CD4-positive, CD25-positive, alpha-beta regulatory T cell (primary cell): Measurements from ENCODE around the gene HMG20B. TPM values are rescaled to one million over a fixed set of nuclear protein-coding genes. Genes with fewer than 3 reads are reported as not detected.
A peak's percentile ranks its signal among the peaks of the same experiment; 100 is the strongest.

ENCODE experiments used
- ATAC-seq, 2 donors: fragments of 150-1000 bp; cut with Tn5 transposase; one replicate each; pipeline ENCODE4 v1.10.0; 2021; ENCODE audit warnings: low read depth in 2 of 2, moderate number of reproducible peaks in 2 of 2, moderate library complexity in 1 of 2
- DNase-seq, 3 donors: peaks; one replicate each; pipeline versions ENCODE4 v3.0.0 to v3.0.0-alpha.2; 2012 to 2022; ENCODE audit warnings: mixed read lengths in 1 of 3
- H3K27ac ChIP-seq: one replicate; pipeline ENCODE4 v1.7.0; 2013; ENCODE audit warnings: mild to moderate bottlenecking, low read length; ENCODE audit not compliant: insufficient read depth, poor library complexity, severe bottlenecking
- H3K27me3 ChIP-seq: one replicate; pipeline ENCODE4 v1.7.0; 2013; ENCODE audit warnings: low read length; ENCODE audit not compliant: control insufficient read depth, insufficient read depth
- H3K36me3 ChIP-seq: one replicate; pipeline ENCODE4 v1.7.0; 2013; ENCODE audit warnings: mild to moderate bottlenecking, low read length, moderate library complexity; ENCODE audit not compliant: control insufficient read depth, insufficient read depth
- H3K4me1 ChIP-seq: 2 replicates; pipeline ENCODE4 v1.7.0; 2013; ENCODE audit warnings: mild to moderate bottlenecking, low read length; ENCODE audit not compliant: insufficient read depth, control insufficient read depth, poor library complexity, severe bottlenecking
- H3K4me3 ChIP-seq: one replicate; pipeline ENCODE4 v1.7.0; 2013; ENCODE audit warnings: low read depth, mild to moderate bottlenecking, low read length, moderate library complexity
- H3K9me3 ChIP-seq, 2 experiments: 1 replicate in 1 of 2; 2 replicates in 1 of 2; pipeline ENCODE4 v1.7.0; 2013; ENCODE audit warnings: low read length in 2 of 2, mild to moderate bottlenecking in 1 of 2, moderate library complexity in 1 of 2; ENCODE audit not compliant: control insufficient read depth in 2 of 2
- H3K27ac Mint-ChIP-seq, 3 donors: one replicate each; pipeline ENCODE4 v1.8.0; 2020 to 2022; ENCODE audit warnings: mild to moderate bottlenecking in 3 of 3, mixed read lengths in 3 of 3, moderate library complexity in 2 of 3
- H3K27me3 Mint-ChIP-seq: one replicate; pipeline ENCODE4 v1.8.0; 2022; ENCODE audit warnings: mild to moderate bottlenecking, mixed read lengths
- H3K36me3 Mint-ChIP-seq: one replicate; pipeline ENCODE4 v1.8.0; 2020; ENCODE audit warnings: mixed read lengths
- H3K4me1 Mint-ChIP-seq, 4 donors: one replicate each; pipeline ENCODE4 v1.8.0; 2020 to 2022; ENCODE audit warnings: mixed read lengths in 4 of 4, mild to moderate bottlenecking in 1 of 4
- H3K4me3 Mint-ChIP-seq, 4 donors: one replicate each; pipeline ENCODE4 v1.8.0; 2020 to 2022; ENCODE audit warnings: mild to moderate bottlenecking in 4 of 4, mixed read lengths in 4 of 4, moderate library complexity in 3 of 4
- H3K9me3 Mint-ChIP-seq, 7 donors: one replicate each; pipeline ENCODE4 v1.8.0; 2020 to 2022; ENCODE audit warnings: mixed read lengths in 7 of 7, mild to moderate bottlenecking in 3 of 7, moderate library complexity in 2 of 7
- polyA plus RNA-seq, 4 donors: library from polyadenylated mRNA; unstranded; fragments of 300-500 nt; fragmentation: Illumina TruSeq; gene quantifications; one replicate each; pipeline ENCODE4 v1.2.3, GENCODE V29; 2021
- total RNA-seq: library from RNA; stranded (reverse); gene quantifications from one replicate; pipeline ENCODE4 v1.2.3, GENCODE V29; 2022

HMG20B gene
- total and polyA plus RNA-seq, 5 donors from 2014 or later = 35.4 to 49.3 (median 42.6) TPM

- Histone ChIP-seq H3K4me1 (no peaks in the 10 kb centered on the region), H3K27me3 (no peaks in the 10 kb centered on the region), H3K36me3 (peaks cover 15% of the 10 kb centered on the region), H3K4me3 (no peak overlapping the region), H3K27ac (no peak overlapping the region), H3K9me3 (no peaks in the 10 kb centered on the region)
- ATAC-seq = no peak
- Mint-ChIP-seq H3K4me1 (no peaks in the 10 kb centered on the region), H3K9me3 (no peaks in the 10 kb centered on the region), H3K4me3 (no peak overlapping the region), H3K36me3 (peaks cover 11% of the 10 kb centered on the region), H3K27ac (no peak overlapping the region), H3K27me3 (no peaks in the 10 kb centered on the region)
- no peak for DNase-seq
Observed at GRCh38 chr19:3614858-3615505, 42.2 kb downstream of the HMG20B start.

DNA sequence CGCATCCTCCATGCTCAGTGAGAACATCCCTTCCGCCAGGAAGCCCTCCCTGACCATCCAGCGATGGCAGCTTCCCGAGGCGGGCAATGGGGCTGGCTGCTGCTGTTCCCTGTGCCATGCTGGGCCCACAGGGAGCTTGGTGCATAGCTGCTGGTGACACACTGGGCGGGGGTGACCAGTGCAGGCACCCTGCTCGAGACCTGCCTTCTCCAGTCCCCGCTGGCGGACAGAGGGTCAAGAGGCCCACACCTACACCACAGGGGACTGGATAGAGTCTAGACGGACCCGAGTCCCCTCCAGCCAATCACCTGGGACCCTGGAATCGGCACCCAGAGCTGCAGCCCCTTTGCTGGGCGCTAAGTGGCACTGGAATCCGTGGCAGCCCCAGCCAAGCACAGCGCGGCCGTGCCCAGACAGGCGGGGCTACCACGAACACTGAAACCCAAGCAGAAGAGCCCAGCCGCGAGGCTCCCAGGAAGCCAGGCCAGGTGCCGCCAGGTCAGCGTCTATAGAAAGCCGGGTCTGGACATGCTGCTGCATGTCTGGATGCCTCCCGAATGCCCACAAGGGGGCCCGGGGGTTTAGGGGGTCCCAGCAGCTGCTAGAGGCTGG lies 42.9 kb downstream of the HMG20B start:
- H3K36me3 ChIP-seq = peaks cover 22% of the 10 kb centered on the region

DNA sequence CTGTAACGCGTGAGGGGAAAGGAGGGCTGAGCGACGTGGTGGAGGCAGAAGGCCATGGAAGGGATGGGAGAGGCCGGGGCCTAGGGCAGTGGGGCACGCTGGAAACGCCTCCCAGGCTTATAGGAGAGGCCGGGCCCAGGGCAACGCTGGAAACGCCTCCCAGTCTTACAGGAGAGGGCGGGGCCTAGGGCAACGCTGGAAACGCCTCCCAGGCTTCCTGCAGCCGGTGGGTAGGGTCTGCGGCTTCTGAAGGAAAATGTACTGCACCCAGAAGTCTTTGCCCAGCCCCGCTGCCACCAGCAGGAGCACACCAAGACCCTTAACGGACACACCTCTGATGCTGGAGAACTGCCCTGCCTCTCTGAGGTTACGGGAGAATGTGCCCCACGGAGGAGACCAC lies 44.7 kb downstream of the HMG20B start:
- Mint-ChIP-seq H3K27ac (no peak overlapping the region), H3K4me3 (no peak overlapping the region), H3K36me3 (peaks cover 7% of the 10 kb centered on the region), H3K9me3 (no peaks in the 10 kb centered on the region), H3K4me1 (peaks cover 0 to 2% (median 0%) of the 10 kb centered on the region in 4 donors), H3K27me3 (no peaks in the 10 kb centered on the region)
- Histone ChIP-seq H3K27me3 (no peaks in the 10 kb centered on the region), H3K4me1 (no peaks in the 10 kb centered on the region), H3K36me3 (peaks cover 12% of the 10 kb centered on the region), H3K4me3 (no peak overlapping the region), H3K9me3 (no peaks in the 10 kb centered on the region), H3K27ac (no peak overlapping the region)
- peak in 1 of 3 donors; percentile 30 for DNase-seq
- no peak for ATAC-seq

More for the DNA sequence above, 42.9 kb downstream of the HMG20B start:
- no peaks in the 10 kb centered on the region for H3K4me1 Mint-ChIP-seq
- DNase-seq = no peak
- H3K27ac ChIP-seq = no peak overlapping the region
- H3K4me1 ChIP-seq = no peaks in the 10 kb centered on the region
- H3K4me3 ChIP-seq = no peak overlapping the region
- no peaks in the 10 kb centered on the region for H3K9me3 ChIP-seq
- H3K36me3 Mint-ChIP-seq = peaks cover 8% of the 10 kb centered on the region
- no peaks in the 10 kb centered on the region for H3K27me3 Mint-ChIP-seq
- no peaks in the 10 kb centered on the region for H3K27me3 ChIP-seq
- no peak for ATAC-seq
- H3K9me3 Mint-ChIP-seq = no peaks in the 10 kb centered on the region
- H3K27ac Mint-ChIP-seq = no peak overlapping the region
- H3K4me3 Mint-ChIP-seq = no peak overlapping the region

- H3K27ac Mint-ChIP-seq = no peak overlapping the region
- peaks cover 0 to 5% (median 0%) of the 10 kb centered on the region in 4 donors for H3K4me1 Mint-ChIP-seq
- peak overlapping the region in 1 of 4 donors; percentile 23 for H3K4me3 Mint-ChIP-seq
- peaks cover 17% of the 10 kb centered on the region for H3K36me3 ChIP-seq
- no peaks in the 10 kb centered on the region for H3K4me1 ChIP-seq
- H3K27me3 Mint-ChIP-seq = no peaks in the 10 kb centered on the region
- no peaks in the 10 kb centered on the region for H3K9me3 Mint-ChIP-seq
- H3K4me3 ChIP-seq = no peak overlapping the region
- peak in 1 of 2 donors; percentile 44 for ATAC-seq
- DNase-seq = peak in 2 of 3 donors; percentile 32 to 36
- H3K36me3 Mint-ChIP-seq = peaks cover 11% of the 10 kb centered on the region
- no peaks in the 10 kb centered on the region for H3K9me3 ChIP-seq
- no peak overlapping the region for H3K27ac ChIP-seq
- H3K27me3 ChIP-seq = no peaks in the 10 kb centered on the region
Observed at GRCh38 chr19:3618144-3618810, 45.5 kb downstream of the HMG20B start.

- peak overlapping the region in 1 of 3 donors; percentile 60 for H3K27ac Mint-ChIP-seq
- Histone ChIP-seq H3K4me1 (no peaks in the 10 kb centered on the region), H3K4me3 (no peak overlapping the region), H3K27me3 (no peaks in the 10 kb centered on the region), H3K27ac (no peak overlapping the region), H3K36me3 (peaks cover 16% of the 10 kb centered on the region), H3K9me3 (no peaks in the 10 kb centered on the region)
- H3K4me3 Mint-ChIP-seq = no peak overlapping the region
- ATAC-seq (no peak), DNase-seq (no peak)
- peaks cover 8% of the 10 kb centered on the region for H3K36me3 Mint-ChIP-seq
- H3K9me3 Mint-ChIP-seq = no peaks in the 10 kb centered on the region
- peaks cover 0 to 7% (median 0%) of the 10 kb centered on the region in 4 donors for H3K4me1 Mint-ChIP-seq
- no peaks in the 10 kb centered on the region for H3K27me3 Mint-ChIP-seq
Observed at GRCh38 chr19:3618811-3619630, 46.3 kb downstream of the HMG20B start.

- Mint-ChIP-seq H3K4me3 (no peak overlapping the region), H3K36me3 (peaks cover 8% of the 10 kb centered on the region), H3K27me3 (no peaks in the 10 kb centered on the region), H3K27ac (no peak overlapping the region), H3K9me3 (no peaks in the 10 kb centered on the region), H3K4me1 (peaks cover 0 to 13% (median 5%) of the 10 kb centered on the region in 4 donors)
- peaks cover 16% of the 10 kb centered on the region for H3K36me3 ChIP-seq
- DNase-seq = no peak
- H3K4me1 ChIP-seq = peaks cover 6% of the 10 kb centered on the region
- H3K27me3 ChIP-seq = no peaks in the 10 kb centered on the region
- no peak overlapping the region for H3K4me3 ChIP-seq
- H3K9me3 ChIP-seq = no peaks in the 10 kb centered on the region
- no peak for ATAC-seq
- no peak overlapping the region for H3K27ac ChIP-seq
Observed at GRCh38 chr19:3619631-3620012, 46.9 kb downstream of the HMG20B start.

DNA sequence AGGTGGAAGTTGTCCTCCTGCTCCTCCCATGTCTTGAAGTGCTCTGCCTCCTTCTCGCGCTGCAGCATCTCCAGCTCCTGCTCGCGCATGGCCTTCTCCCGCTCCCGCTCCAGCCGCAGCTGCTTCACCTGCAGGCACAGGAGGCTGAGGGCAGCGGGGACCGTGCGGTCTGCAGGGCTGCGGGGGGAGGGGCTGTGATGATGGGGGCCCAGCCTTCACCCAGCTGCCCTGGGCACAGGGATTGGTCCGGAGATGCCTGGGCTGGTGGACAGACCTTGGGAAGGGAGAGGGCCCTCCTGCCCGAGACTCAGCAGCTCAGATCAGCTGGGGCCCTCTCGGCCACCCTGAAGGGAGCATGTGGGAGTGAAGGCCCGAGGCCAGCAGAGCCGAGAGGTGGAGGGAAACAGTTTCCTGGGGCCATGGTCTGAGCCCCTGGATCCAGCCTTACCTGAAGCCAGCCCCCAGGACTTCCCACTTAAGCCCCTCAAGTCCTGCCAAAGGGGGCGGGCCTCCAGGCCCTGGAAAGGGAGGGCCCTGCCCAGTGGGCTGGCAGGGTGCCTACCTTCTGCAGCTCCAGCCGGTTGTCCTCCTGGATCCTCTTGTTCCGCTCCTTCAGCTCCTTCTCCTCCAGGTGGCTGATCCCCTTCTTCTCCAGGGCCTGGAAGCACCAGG lies 47.5 kb downstream of the HMG20B start:
- H3K27me3 Mint-ChIP-seq = no peaks in the 10 kb centered on the region
- Histone ChIP-seq H3K27ac (no peak overlapping the region), H3K27me3 (no peaks in the 10 kb centered on the region), H3K4me1 (peaks cover 12% of the 10 kb centered on the region), H3K4me3 (no peak overlapping the region), H3K9me3 (no peaks in the 10 kb centered on the region), H3K36me3 (peaks cover 16% of the 10 kb centered on the region)
- no peak overlapping the region for H3K27ac Mint-ChIP-seq
- H3K4me3 Mint-ChIP-seq = no peak overlapping the region
- peaks cover 8% of the 10 kb centered on the region for H3K36me3 Mint-ChIP-seq
- DNase-seq (no peak), ATAC-seq (no peak)
- peaks cover 0 to 20% (median 7%) of the 10 kb centered on the region in 4 donors for H3K4me1 Mint-ChIP-seq
- H3K9me3 Mint-ChIP-seq = no peaks in the 10 kb centered on the region
